ENCODE results near the gene OR10Z1.

DNA sequence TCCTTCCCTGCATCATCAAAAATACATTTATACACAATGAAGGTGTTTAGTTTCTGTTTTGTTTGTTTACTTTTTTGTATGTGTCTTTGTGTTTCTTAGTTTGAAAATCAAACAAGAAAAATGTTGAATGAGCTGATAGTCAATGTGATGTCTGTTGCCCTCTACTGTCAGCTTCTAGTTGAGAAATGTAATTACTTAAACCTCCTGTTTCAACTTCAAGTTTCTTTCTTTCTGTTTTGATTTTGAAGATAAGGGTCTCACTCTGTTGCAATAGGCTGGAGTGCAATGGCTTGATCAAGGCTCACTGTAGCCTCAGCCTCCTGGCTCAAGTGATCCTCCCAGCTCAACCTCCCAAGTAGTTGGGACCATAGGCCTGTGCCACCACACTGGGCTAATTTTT is 44.0 kb downstream of the OR10Z1 start:
- no peak for TF ChIP-seq POLR2AphosphoS5 (IDR thresholded peaks at IDR 0.05; ENCODE audit: borderline replicate concordance, low read depth, low read length)
- TF ChIP-seq EZH2 (IDR thresholded peaks at IDR 0.05), result no peak
- no peak for TF ChIP-seq FOXP2 (optimal IDR thresholded peaks at IDR 0.05; ENCODE audit: control extremely low read depth, extremely low read length, insufficient read depth)
